Colonic mucosa (tissue), 4 donors: ENCODE measurements around the gene PIGT. TPM values are rescaled to one million over a fixed set of nuclear protein-coding genes. Genes with fewer than 3 reads are reported as not detected.

Experiments
- DNase-seq: peaks from one replicate; pipeline ENCODE4 v3.0.0-alpha.2; 2020
- H3K27ac ChIP-seq: fragments of 200-600 bp; one replicate; pipeline ENCODE4 v1.8.0; 2021
- H3K27me3 ChIP-seq: fragments of 200-600 bp; one replicate; pipeline ENCODE4 v1.8.0; 2021
- H3K36me3 ChIP-seq: fragments of 200-600 bp; one replicate; pipeline ENCODE4 v1.8.0; 2021
- H3K4me1 ChIP-seq: fragments of 200-600 bp; one replicate; pipeline ENCODE4 v1.8.0; 2021; ENCODE audit warnings: mild to moderate bottlenecking
- H3K4me3 ChIP-seq: fragments of 200-600 bp; one replicate; pipeline ENCODE4 v1.8.0; 2021
- H3K9ac ChIP-seq, 2 donors: one replicate each; pipeline ENCODE4 v1.7.0; 2013; ENCODE audit warnings: control low read depth in 2 of 2, low read depth in 2 of 2, low read length in 2 of 2
- H3K9me3 ChIP-seq: fragments of 200-600 bp; one replicate; pipeline ENCODE4 v1.8.0; 2021
- intact Hi-C: fragments of 100-400 bp; cut with DNase I; formaldehyde crosslinking; loops from one replicate; pipeline ENCODE4 v1.14.1; 2022
- total RNA-seq, 2 donors: library from RNA; stranded (reverse); fragmentation: NEBNext Ultra II Directional in 1 of 2; extraction: Animal tissue kit (Norgen Biotek cat#: 25700) in 1 of 2; gene quantifications; one replicate each; pipeline ENCODE4 v1.2.1, GENCODE V29; 2021
- TF ChIP-seq, protein P1 (sequence below): fragments of 200-600 bp; IDR thresholded peaks from one replicate; pipeline ENCODE4 v1.8.0; 2022; ENCODE audit warnings: antibody characterized with exemption, mild to moderate bottlenecking
- donor health status: healthy.
- donor health status: DM: no; HTN: no; CAD: no.
- donor health status: DM: no; HTN: no; CAD: no.

PIGT gene
- total RNA-seq, 2 donors from 2014 or later: 129 to 140 TPM

DNA sequence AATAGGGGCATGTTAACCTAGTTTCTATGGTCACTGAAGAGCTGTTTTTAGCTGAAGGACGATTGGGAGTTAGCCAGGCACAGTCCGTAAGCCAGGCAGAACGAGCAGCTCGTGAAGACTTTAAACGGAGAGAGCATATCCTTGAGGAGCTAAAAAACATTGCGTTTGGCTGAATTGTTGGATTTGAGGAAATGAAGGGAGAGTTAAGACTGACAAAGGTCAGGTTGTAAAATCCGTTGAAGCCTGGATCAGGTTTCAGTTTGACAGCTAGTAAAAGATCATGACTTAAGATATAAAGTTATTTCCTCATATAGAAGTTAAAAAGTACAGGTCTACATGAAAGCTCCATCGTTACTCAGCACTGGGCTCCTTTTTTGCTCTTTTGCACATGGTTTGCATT lies 5.1 kb upstream of the PIGT start:
- TF ChIP-seq, protein P1, sequence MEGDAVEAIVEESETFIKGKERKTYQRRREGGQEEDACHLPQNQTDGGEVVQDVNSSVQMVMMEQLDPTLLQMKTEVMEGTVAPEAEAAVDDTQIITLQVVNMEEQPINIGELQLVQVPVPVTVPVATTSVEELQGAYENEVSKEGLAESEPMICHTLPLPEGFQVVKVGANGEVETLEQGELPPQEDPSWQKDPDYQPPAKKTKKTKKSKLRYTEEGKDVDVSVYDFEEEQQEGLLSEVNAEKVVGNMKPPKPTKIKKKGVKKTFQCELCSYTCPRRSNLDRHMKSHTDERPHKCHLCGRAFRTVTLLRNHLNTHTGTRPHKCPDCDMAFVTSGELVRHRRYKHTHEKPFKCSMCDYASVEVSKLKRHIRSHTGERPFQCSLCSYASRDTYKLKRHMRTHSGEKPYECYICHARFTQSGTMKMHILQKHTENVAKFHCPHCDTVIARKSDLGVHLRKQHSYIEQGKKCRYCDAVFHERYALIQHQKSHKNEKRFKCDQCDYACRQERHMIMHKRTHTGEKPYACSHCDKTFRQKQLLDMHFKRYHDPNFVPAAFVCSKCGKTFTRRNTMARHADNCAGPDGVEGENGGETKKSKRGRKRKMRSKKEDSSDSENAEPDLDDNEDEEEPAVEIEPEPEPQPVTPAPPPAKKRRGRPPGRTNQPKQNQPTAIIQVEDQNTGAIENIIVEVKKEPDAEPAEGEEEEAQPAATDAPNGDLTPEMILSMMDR: no peak
- Histone ChIP-seq H3K36me3 (no peaks in the 10 kb centered on the region), H3K27me3 (no peaks in the 10 kb centered on the region), H3K9me3 (no peaks in the 10 kb centered on the region), H3K9ac (peak overlapping the region in 1 of 2 donors; percentile 55), H3K27ac (peak overlapping the region; percentile 89), H3K4me3 (no peak overlapping the region), H3K4me1 (peaks cover 15% of the 10 kb centered on the region)
- peak; percentile 53 for DNase-seq
- intact Hi-C loops: no loop called here

DNA sequence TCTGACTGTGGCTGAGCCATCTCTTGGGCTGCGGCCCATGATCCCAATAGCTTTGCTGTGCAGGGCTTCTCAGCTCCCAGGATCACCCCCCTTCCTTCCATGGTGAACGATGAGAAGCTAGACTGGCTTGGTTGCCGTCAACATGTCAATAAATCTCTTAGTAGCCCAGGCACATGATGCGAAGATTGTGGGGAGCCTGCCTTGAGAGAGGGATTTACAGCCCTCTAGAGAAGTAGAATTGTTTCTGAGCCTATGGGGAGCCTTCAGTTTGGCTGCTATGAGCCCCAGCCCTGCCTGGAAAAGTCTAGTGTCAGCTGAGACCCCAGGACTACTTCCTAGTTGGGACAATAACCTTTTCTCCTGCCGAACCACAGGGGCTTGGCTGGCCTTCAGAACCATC lies 3.3 kb upstream of the PIGT start:
- peaks cover 23% of the 10 kb centered on the region for H3K4me1 ChIP-seq

DNA sequence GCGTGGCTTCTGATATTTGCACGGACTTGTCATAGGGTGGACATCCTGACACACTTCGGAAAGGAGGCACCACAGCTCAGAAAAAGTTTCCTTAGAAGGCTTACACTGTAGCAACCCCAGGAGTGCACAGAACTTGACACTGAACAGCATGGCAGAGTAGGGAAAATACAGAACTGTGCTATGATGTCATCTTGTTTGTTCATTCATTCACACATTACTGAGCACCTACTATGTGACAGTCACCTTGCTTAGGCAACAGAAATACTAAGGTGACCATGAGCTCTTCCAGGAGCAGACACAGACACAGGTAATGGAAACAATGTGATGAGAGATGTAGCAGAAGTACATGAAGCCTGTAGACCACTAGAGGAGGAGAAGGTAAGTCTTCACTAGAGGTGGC lies 2.5 kb upstream of the PIGT start:
- Histone ChIP-seq H3K9me3 (no peaks in the 10 kb centered on the region), H3K4me1 (peaks cover 26% of the 10 kb centered on the region), H3K36me3 (no peaks in the 10 kb centered on the region), H3K9ac (no peak overlapping the region), H3K27ac (no peak overlapping the region), H3K4me3 (no peak overlapping the region), H3K27me3 (no peaks in the 10 kb centered on the region)
- TF ChIP-seq, protein P1: no peak
- intact Hi-C loops: no loop called here
- DNase-seq: no peak

More for the DNA sequence above, 3.3 kb upstream of the PIGT start:
- TF ChIP-seq, protein P1: no peak
- no peak overlapping the region for H3K9ac ChIP-seq
- DNase-seq: no peak
- no peak overlapping the region for H3K27ac ChIP-seq
- intact Hi-C loops: no loop called here
- no peaks in the 10 kb centered on the region for H3K27me3 ChIP-seq
- no peak overlapping the region for H3K4me3 ChIP-seq
- H3K36me3 ChIP-seq: no peaks in the 10 kb centered on the region
- no peaks in the 10 kb centered on the region for H3K9me3 ChIP-seq

DNA sequence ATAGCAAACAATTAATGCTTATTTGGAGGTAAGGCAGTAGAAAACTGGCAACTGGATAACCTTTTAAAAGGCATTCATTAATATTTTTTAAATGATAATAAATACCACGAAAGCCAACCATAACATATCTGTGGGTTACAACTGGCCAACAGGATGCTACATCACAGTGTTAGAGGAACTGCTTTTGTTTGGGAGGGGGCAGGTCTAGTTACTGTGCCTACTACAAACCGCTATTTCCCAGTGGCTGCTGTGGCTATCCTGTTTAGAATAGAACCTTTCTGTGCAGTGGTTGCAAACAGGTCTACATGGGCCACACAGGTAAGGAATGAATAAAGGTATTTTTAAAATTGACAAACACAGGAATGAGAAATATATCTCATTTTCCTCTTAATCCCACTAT lies 976 bp downstream of the PIGT start:
- peak overlapping the region in 1 of 2 donors; percentile 82 for H3K9ac ChIP-seq

GRCh38 chr20:45419188-45420091 lies 3.5 kb downstream of the PIGT start:
- H3K4me1 ChIP-seq: peaks cover 18% of the 10 kb centered on the region
- no peaks in the 10 kb centered on the region for H3K27me3 ChIP-seq
- H3K9me3 ChIP-seq: no peaks in the 10 kb centered on the region
- peak overlapping the region; percentile 48 to 71 for H3K9ac ChIP-seq
- H3K36me3 ChIP-seq: peaks cover 20% of the 10 kb centered on the region
- no peak overlapping the region for H3K4me3 ChIP-seq
- intact Hi-C loops: no loop called here
- peak; percentile 82 for DNase-seq
- H3K27ac ChIP-seq: peak overlapping the region; percentile 82
- TF ChIP-seq, protein P1: no peak

More for the DNA sequence above, 976 bp downstream of the PIGT start:
- H3K27me3 ChIP-seq: no peaks in the 10 kb centered on the region
- TF ChIP-seq, protein P1: no peak
- intact Hi-C loops: no loop called here
- no peak overlapping the region for H3K27ac ChIP-seq
- H3K4me3 ChIP-seq: peak overlapping the region; percentile 78
- H3K36me3 ChIP-seq: peaks cover 13% of the 10 kb centered on the region
- no peaks in the 10 kb centered on the region for H3K9me3 ChIP-seq
- peaks cover 18% of the 10 kb centered on the region for H3K4me1 ChIP-seq
- DNase-seq: no peak
